ENCODE measurements around the gene STRBP. TPM values are rescaled to one million over a fixed set of nuclear protein-coding genes. Genes with fewer than 3 reads are reported as not detected.

The STRBP gene
- total and polyA plus RNA-seq, 2 of the 4 experiments (the other 2 are of a cell fraction), result 2.1 to 2.5 TPM

GRCh38 chr9:123296174-123296573, 27.8 kb upstream of the STRBP start:
- dilution Hi-C loops (cut with HindIII; ENCODE audit: low sequenced_read_pairs, unreplicated experiment), result no loop called here

More at GRCh38 chr9:123296174-123296573, 27.8 kb upstream of the STRBP start:
- Histone ChIP-seq H3K56ac (ENCODE audit: extremely low read depth, insufficient read depth, low read length) (no peak overlapping the region), H3K9ac (ENCODE audit: low read depth, low read length) (no peak overlapping the region), H3K9me1 (ENCODE audit: insufficient read depth, low read length) (no peaks in the 10 kb centered on the region), H3K27ac (ENCODE audit: insufficient read depth, low read length) (no peak overlapping the region), H3K9me3 (ENCODE audit: control insufficient read depth, insufficient read depth, low read length) (no peaks in the 10 kb centered on the region), H3K4ac (ENCODE audit: low read depth, low read length) (no peak overlapping the region), H2AK9ac (replicated peaks; ENCODE audit: low read depth, low read length, poor library complexity) (no peak overlapping the region), H3K79me1 (ENCODE audit: low read depth in 1 of 2, low read length in 2 of 2) (no peaks in the 10 kb centered on the region), H3K27me3 (ENCODE audit: control insufficient read depth, insufficient read depth, low read length) (peaks cover 25% of the 10 kb centered on the region), H3K23ac (ENCODE audit: low read depth, low read length) (no peak overlapping the region), H3K4me2 (ENCODE audit: low read depth, low read length) (no peak overlapping the region), H2AFZ (replicated peaks; ENCODE audit: low read length, poor library complexity) (no peak overlapping the region), H2BK20ac (ENCODE audit: low read depth, low read length) (no peak overlapping the region), H2AK5ac (ENCODE audit: low read depth, low read length) (no peak overlapping the region), H3K4me1 (ENCODE audit: control insufficient read depth, insufficient read depth, low read length) (no peaks in the 10 kb centered on the region), H4K91ac (ENCODE audit: insufficient read depth, low read depth, low read length) (no peak overlapping the region), H3K18ac (ENCODE audit: low read depth, low read length) (no peak overlapping the region), H3K14ac (replicated peaks; ENCODE audit: low read depth, low read length) (no peak overlapping the region), H3K4me3 (ENCODE audit: insufficient read depth, low read depth, low read length) (no peak overlapping the region), H2BK15ac (ENCODE audit: low read depth, low read length) (no peak overlapping the region), H3K36me3 (ENCODE audit: control insufficient read depth, insufficient read depth, low read length) (no peaks in the 10 kb centered on the region), H4K8ac (ENCODE audit: low read depth in 2 of 2, low read length in 2 of 2) (no peak overlapping the region), H4K5ac (ENCODE audit: low read depth, low read length) (no peak overlapping the region), H4K20me1 (ENCODE audit: insufficient read depth, low read length) (no peaks in the 10 kb centered on the region), H2BK120ac (ENCODE audit: low read depth, low read length) (no peak overlapping the region), H2BK5ac (ENCODE audit: low read depth, low read length, poor library complexity, severe bottlenecking) (no peak overlapping the region)
- ATAC-seq (ENCODE audit: low read depth) (no peak), DNase-seq (no peak)
- intact Hi-C loops (cut with micrococcal nuclease), result no loop called here
- TF ChIP-seq RFX5 (IDR thresholded peaks at IDR 0.05; ENCODE audit: low read depth, low read length) (no peak), CTCF (conservative IDR thresholded peaks at IDR 0.05; ENCODE audit: low read depth, low read length) (no peak), MXI1 (IDR thresholded peaks at IDR 0.05; ENCODE audit: borderline replicate concordance, low read depth, low read length) (no peak), RAD21 (IDR thresholded peaks at IDR 0.05; ENCODE audit: low read length) (no peak), RCOR1 (IDR thresholded peaks at IDR 0.05; ENCODE audit: insufficient replicate concordance, low read length) (no peak), CHD1 (IDR thresholded peaks at IDR 0.05; ENCODE audit: low read depth, low read length) (no peak), MAZ (IDR thresholded peaks at IDR 0.05; ENCODE audit: borderline replicate concordance, low read depth, low read length) (no peak), BHLHE40 (IDR thresholded peaks at IDR 0.05; ENCODE audit: low read depth, low read length) (no peak), POLR2A (IDR thresholded peaks at IDR 0.05; ENCODE audit: low read depth, low read length) (no peak), CEBPB (IDR thresholded peaks at IDR 0.05; ENCODE audit: low read depth, low read length) (no peak), SMC3 (IDR thresholded peaks at IDR 0.05; ENCODE audit: low read depth, low read length) (no peak), ELK1 (IDR thresholded peaks at IDR 0.05; ENCODE audit: borderline replicate concordance, low read depth, low read length) (no peak)
- ChIA-PET POLR2A (ENCODE audit: unreplicated experiment) (no interaction called here), CTCF (no interaction called here)
- BruUV-seq (replicated peaks), result no TSS peak
- in situ Hi-C loops (cut with MboI; ENCODE audit: low sequenced_read_pairs), result no loop called here

Measured in IMR-90 (cell line).